IMR-90 (cell line): ENCODE measurements around the gene ABHD3. TPM values are rescaled to one million over a fixed set of nuclear protein-coding genes. Genes with fewer than 3 reads are reported as not detected.

Experiments used
- ATAC-seq: fragments of 200-7000 bp; cut with Tn5 transposase; 2 replicates; pipeline ENCODE4 v1.9.1; 2020; ENCODE audit warnings: low read depth, mild to moderate bottlenecking, moderate library complexity
- BruUV-seq: library from RNA; stranded (reverse); fragments of 400-500 nt; replicated peaks from 2 replicates; lab custom pipeline; 2021; lab: Mats Ljungman, UMichigan
- CTCF ChIA-PET: fragments of 300-600 bp; formaldehyde crosslinking; extraction: SDS; loops from one replicate; lab custom pipeline; 2021; ENCODE audit warnings: antibody characterized with exemption; lab: Yijun Ruan, JAX
- POLR2A ChIA-PET: fragments of 300-600 bp; sonication (Branson Sonifier 250); formaldehyde crosslinking; loops from one replicate; lab custom pipeline; 2022; ENCODE audit warnings: antibody characterized with exemption; ENCODE audit not compliant: unreplicated experiment; lab: Charles Lee
- DNase-seq: peaks from one replicate; pipeline ENCODE4 v3.0.0; 2013
- H2AFZ ChIP-seq: replicated peaks from 2 replicates; pipeline ENCODE3; 2013; ENCODE audit warnings: low read length, mild to moderate bottlenecking; ENCODE audit not compliant: poor library complexity
- H2AK5ac ChIP-seq: 2 replicates; pipeline ENCODE4 v1.6.1; 2013; ENCODE audit warnings: low read depth, low read length, inconsistent platforms
- H2AK9ac ChIP-seq: replicated peaks from 2 replicates; pipeline ENCODE3; 2013; ENCODE audit warnings: mild to moderate bottlenecking, low read depth, low read length, moderate library complexity; ENCODE audit not compliant: poor library complexity
- H2BK120ac ChIP-seq: 2 replicates; pipeline ENCODE4 v1.6.1; 2013; ENCODE audit warnings: low read depth, low read length, inconsistent platforms
- H2BK15ac ChIP-seq: 3 replicates; pipeline ENCODE4 v1.6.1; 2013; ENCODE audit warnings: low read depth, low read length, inconsistent platforms
- H2BK20ac ChIP-seq: 2 replicates; pipeline ENCODE4 v1.6.1; 2013; ENCODE audit warnings: low read depth, mild to moderate bottlenecking, inconsistent platforms, low read length, moderate library complexity
- H2BK5ac ChIP-seq: 2 replicates; pipeline ENCODE4 v1.6.1; 2013; ENCODE audit warnings: mild to moderate bottlenecking, low read depth, low read length, inconsistent platforms; ENCODE audit not compliant: poor library complexity, severe bottlenecking
- H3K14ac ChIP-seq: replicated peaks from 2 replicates; pipeline ENCODE4 v1.6.1; 2013; ENCODE audit warnings: low read depth, low read length, inconsistent platforms
- H3K18ac ChIP-seq: 2 replicates; pipeline ENCODE4 v1.6.1; 2013; ENCODE audit warnings: low read depth, low read length, control low read depth
- H3K23ac ChIP-seq: 2 replicates; pipeline ENCODE4 v1.6.1; 2013; ENCODE audit warnings: low read depth, low read length, inconsistent platforms
- H3K27ac ChIP-seq: 2 replicates; pipeline ENCODE4 v1.5.1; 2013; ENCODE audit warnings: mild to moderate bottlenecking, control low read depth, low read length; ENCODE audit not compliant: insufficient read depth
- H3K27me3 ChIP-seq: 2 replicates; pipeline ENCODE4 v1.6.1; 2013; ENCODE audit warnings: low read length; ENCODE audit not compliant: control insufficient read depth, insufficient read depth
- H3K36me3 ChIP-seq: 2 replicates; pipeline ENCODE4 v1.6.1; 2013; ENCODE audit warnings: low read length, mixed read lengths; ENCODE audit not compliant: control insufficient read depth, insufficient read depth
- H3K4ac ChIP-seq: 2 replicates; pipeline ENCODE4 v1.6.1; 2013; ENCODE audit warnings: low read depth, low read length, inconsistent platforms
- H3K4me1 ChIP-seq: 2 replicates; pipeline ENCODE4 v1.6.1; 2013; ENCODE audit warnings: low read length, mixed read lengths; ENCODE audit not compliant: control insufficient read depth, insufficient read depth
- H3K4me2 ChIP-seq: 2 replicates; pipeline ENCODE4 v1.6.1; 2013; ENCODE audit warnings: low read depth, mild to moderate bottlenecking, control low read depth, low read length, moderate library complexity
- H3K4me3 ChIP-seq: 2 replicates; pipeline ENCODE4 v1.5.1; 2013; ENCODE audit warnings: low read depth, mild to moderate bottlenecking, control low read depth, low read length, moderate library complexity; ENCODE audit not compliant: insufficient read depth
- H3K56ac ChIP-seq: 2 replicates; pipeline ENCODE4 v1.6.1; 2013; ENCODE audit warnings: low read length, inconsistent platforms; ENCODE audit not compliant: insufficient read depth; ENCODE audit errors: extremely low read depth
- H3K79me1 ChIP-seq, 2 experiments: 2 replicates each; pipeline ENCODE4 v1.6.1; 2013; ENCODE audit warnings: low read length in 2 of 2, inconsistent platforms in 1 of 2, low read depth in 1 of 2
- H3K9ac ChIP-seq: 2 replicates; pipeline ENCODE4 v1.6.1; 2013; ENCODE audit warnings: low read depth, low read length, control low read depth
- H3K9me1 ChIP-seq: 2 replicates; pipeline ENCODE4 v1.6.1; 2013; ENCODE audit warnings: low read length, inconsistent platforms; ENCODE audit not compliant: insufficient read depth
- H3K9me3 ChIP-seq: 2 replicates; pipeline ENCODE4 v1.6.1; 2013; ENCODE audit warnings: low read length; ENCODE audit not compliant: control insufficient read depth, insufficient read depth
- H4K20me1 ChIP-seq: 2 replicates; pipeline ENCODE4 v1.6.1; 2013; ENCODE audit warnings: low read length, inconsistent platforms; ENCODE audit not compliant: insufficient read depth
- H4K5ac ChIP-seq: 2 replicates; pipeline ENCODE4 v1.6.1; 2013; ENCODE audit warnings: mild to moderate bottlenecking, low read depth, low read length, control low read depth
- H4K8ac ChIP-seq, 2 experiments: 2 replicates each; pipeline ENCODE4 v1.6.1; 2013; ENCODE audit warnings: low read depth in 2 of 2, low read length in 2 of 2, control low read depth in 1 of 2, inconsistent platforms in 1 of 2
- H4K91ac ChIP-seq: 2 replicates; pipeline ENCODE4 v1.6.1; 2013; ENCODE audit warnings: low read depth, low read length, inconsistent platforms; ENCODE audit not compliant: insufficient read depth
- MAZ ChIP-seq: IDR thresholded peaks from 2 replicates; pipeline ENCODE4 v1.6.1; 2012; ENCODE audit warnings: low read depth, mild to moderate bottlenecking, low read length, improper control_type of control experiment, moderate library complexity, borderline replicate concordance
- RAD21 ChIP-seq: IDR thresholded peaks from 2 replicates; pipeline ENCODE4 v1.6.1; 2012; ENCODE audit warnings: low read length, improper control_type of control experiment
- SMC3 ChIP-seq: fragments of 150-350 bp; IDR thresholded peaks from 2 replicates; pipeline ENCODE4 v1.6.1; 2016; ENCODE audit warnings: low read depth, mild to moderate bottlenecking, antibody characterized with exemption, low read length, moderate library complexity
- WGBS, 2 experiments: methylation state at CpG; one replicate each; pipeline versions ENCODE4 v1.1.5 to v1.1.7; 2013; ENCODE audit warnings: missing lambda C conversion rate in 2 of 2; ENCODE audit not compliant: insufficient read length in 1 of 2; ENCODE audit errors: extremely low coverage in 2 of 2; 5-methylcytosine and 5-hydroxymethylcytosine counted together
- dilution Hi-C: fragments of 300-500 bp; cut with HindIII; formaldehyde crosslinking; loops from one replicate; pipeline ENCODE4 v1.14.3; 2018; ENCODE audit warnings: low sequenced_read_pairs; ENCODE audit not compliant: unreplicated experiment
- in situ Hi-C: fragments of 300-500 bp; cut with MboI; formaldehyde crosslinking; loops from 3 replicates; pipeline ENCODE4 v1.14.3; 2019; ENCODE audit warnings: low sequenced_read_pairs, inconsistent platforms, mixed read lengths
- intact Hi-C: fragments of 100-400 bp; cut with micrococcal nuclease; formaldehyde crosslinking; loops from 2 replicates; pipeline ENCODE4 v1.10.0; 2022
- polyA plus RNA-seq, 3 experiments: library from polyadenylated mRNA; depleted of rRNA; stranded (reverse); fragments of >200 nt; gene quantifications; 2 replicates each; pipeline ENCODE4 v1.2.3, GENCODE V29; 2012; ENCODE audit warnings: low replicate concordance in 1 of 3
- total RNA-seq: library from RNA; depleted of rRNA; stranded (reverse); fragments of >200 nt; gene quantifications from 2 replicates; pipeline ENCODE4 v1.2.3, GENCODE V29; 2012
- TF ChIP-seq, protein P1 (sequence below): conservative IDR thresholded peaks from 2 replicates; pipeline ENCODE4 v1.5.1; 2012; ENCODE audit warnings: mild to moderate bottlenecking, low read depth, low read length, improper control_type of control experiment

Gene ABHD3
- total and polyA plus RNA-seq, 2 of the 4 experiments (the other 2 are of a cell fraction): 4.5 to 5.5 TPM

DNA sequence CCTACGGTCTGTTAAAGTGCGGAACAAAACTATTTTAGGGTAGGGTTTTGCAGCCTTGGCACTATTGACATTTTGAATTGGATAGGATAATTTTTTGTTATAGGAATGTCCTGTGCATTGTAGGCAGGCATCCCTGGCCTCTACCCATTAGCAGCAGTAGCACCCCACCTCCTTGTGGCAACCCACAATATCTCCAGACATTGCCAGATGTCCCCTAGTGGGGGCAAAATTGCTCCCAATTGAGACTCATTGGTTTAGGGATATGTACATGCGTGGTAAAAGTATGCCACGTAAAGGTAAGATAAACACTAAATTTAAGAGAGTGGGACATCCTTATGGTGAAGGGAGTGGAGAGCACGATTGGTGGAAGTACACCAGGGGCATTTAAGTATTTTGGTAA, 40.7 kb upstream of the ABHD3 start:
- ATAC-seq (no peak), DNase-seq (no peak)
- Histone ChIP-seq H2AK9ac (no peak overlapping the region), H3K27ac (no peak overlapping the region), H3K14ac (no peak overlapping the region), H3K9me3 (no peaks in the 10 kb centered on the region), H4K20me1 (peaks cover 33% of the 10 kb centered on the region), H2BK5ac (no peak overlapping the region), H2BK20ac (no peak overlapping the region), H2AK5ac (no peak overlapping the region), H3K36me3 (no peaks in the 10 kb centered on the region; the same call in 1 of the 2 replicates), H3K4me1 (no peaks in the 10 kb centered on the region), H3K56ac (no peak overlapping the region), H2BK15ac (no peak overlapping the region), H3K4me2 (no peak overlapping the region), H3K27me3 (no peaks in the 10 kb centered on the region), H3K9ac (no peak overlapping the region), H4K8ac (no peak overlapping the region), H3K4me3 (no peak overlapping the region), H3K4ac (no peak overlapping the region), H3K79me1 (peaks cover 19 to 64% of the 10 kb centered on the region in 2 experiments), H3K9me1 (peaks cover 3% of the 10 kb centered on the region; the same call in 1 of the 2 replicates), H2AFZ (no peak overlapping the region), H3K23ac (no peak overlapping the region), H4K91ac (no peak overlapping the region), H3K18ac (no peak overlapping the region), H2BK120ac (no peak overlapping the region), H4K5ac (no peak overlapping the region)
- dilution Hi-C loops: no loop called here
- TF ChIP-seq SMC3 (no peak), MAZ (no peak), RAD21 (no peak)
- TF ChIP-seq, protein P1, sequence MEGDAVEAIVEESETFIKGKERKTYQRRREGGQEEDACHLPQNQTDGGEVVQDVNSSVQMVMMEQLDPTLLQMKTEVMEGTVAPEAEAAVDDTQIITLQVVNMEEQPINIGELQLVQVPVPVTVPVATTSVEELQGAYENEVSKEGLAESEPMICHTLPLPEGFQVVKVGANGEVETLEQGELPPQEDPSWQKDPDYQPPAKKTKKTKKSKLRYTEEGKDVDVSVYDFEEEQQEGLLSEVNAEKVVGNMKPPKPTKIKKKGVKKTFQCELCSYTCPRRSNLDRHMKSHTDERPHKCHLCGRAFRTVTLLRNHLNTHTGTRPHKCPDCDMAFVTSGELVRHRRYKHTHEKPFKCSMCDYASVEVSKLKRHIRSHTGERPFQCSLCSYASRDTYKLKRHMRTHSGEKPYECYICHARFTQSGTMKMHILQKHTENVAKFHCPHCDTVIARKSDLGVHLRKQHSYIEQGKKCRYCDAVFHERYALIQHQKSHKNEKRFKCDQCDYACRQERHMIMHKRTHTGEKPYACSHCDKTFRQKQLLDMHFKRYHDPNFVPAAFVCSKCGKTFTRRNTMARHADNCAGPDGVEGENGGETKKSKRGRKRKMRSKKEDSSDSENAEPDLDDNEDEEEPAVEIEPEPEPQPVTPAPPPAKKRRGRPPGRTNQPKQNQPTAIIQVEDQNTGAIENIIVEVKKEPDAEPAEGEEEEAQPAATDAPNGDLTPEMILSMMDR: no peak
- CTCF ChIA-PET: no interaction called here
- no CpG with 5 or more reads among the region's 5 CpGs for WGBS, 2 experiments
- no TSS peak for BruUV-seq
- intact Hi-C loops: loop anchor here (10.0 kb wide), 2 partner anchors 110 to 130 kb away; partner anchors contain the start of gene SNRPD1
- in situ Hi-C loops: no loop called here
- POLR2A ChIA-PET: no interaction called here
